Uterus (tissue), 4 donors: ENCODE data around the gene KRTAP24-1. TPM values are rescaled to one million over a fixed set of nuclear protein-coding genes. Genes with fewer than 3 reads are reported as not detected.

ENCODE experiments used
- DNase-seq, 2 donors: peaks; one replicate each; pipeline ENCODE4 v3.0.0-alpha.2; 2019 to 2020
- H3K27ac ChIP-seq, 2 donors: fragments of 200-600 bp; sonication (generic); 1 replicate in 1 of 2; 2 replicates in 1 of 2; pipeline ENCODE4 v1.5.1; 2016 to 2018
- H3K27me3 ChIP-seq, 2 donors: fragments of 200-600 bp; sonication (generic); one replicate each; pipeline ENCODE4 v1.5.1; 2018 to 2019; ENCODE audit warnings: control low read depth in 1 of 2
- H3K36me3 ChIP-seq, 2 donors: fragments of 200-600 bp; sonication (generic); one replicate each; pipeline ENCODE4 v1.5.1; 2019; ENCODE audit warnings: control low read depth in 1 of 2
- H3K4me1 ChIP-seq, 2 donors: fragments of 200-600 bp; sonication (generic); one replicate each; pipeline ENCODE4 v1.5.1; 2018 to 2019; ENCODE audit warnings: control low read depth in 1 of 2
- H3K4me3 ChIP-seq, 2 donors: fragments of 200-600 bp; sonication (generic); 1 replicate in 1 of 2; 2 replicates in 1 of 2; pipeline ENCODE4 v1.5.1; 2018 to 2019; ENCODE audit warnings: mild to moderate bottlenecking in 1 of 2
- H3K9me3 ChIP-seq, 2 donors: fragments of 200-600 bp; sonication (generic); one replicate each; pipeline ENCODE4 v1.5.1; 2019; ENCODE audit warnings: control low read depth in 1 of 2
- CTCF ChIP-seq, 4 experiments: fragments of 200-600 bp in 2 of 4; fragments of 450-650 bp in 2 of 4; sonication (generic) in 2 of 4; IDR thresholded peaks; one replicate each; pipeline ENCODE4 v1.5.1; 2016 to 2019; ENCODE audit warnings: antibody characterized with exemption in 4 of 4, mild to moderate bottlenecking in 2 of 4, moderate library complexity in 1 of 4
- POLR2A ChIP-seq, 2 donors: fragments of 450-650 bp; IDR thresholded peaks; one replicate each; pipeline ENCODE4 v1.6.1; 2016; ENCODE audit warnings: antibody characterized with exemption in 2 of 2, mild to moderate bottlenecking in 1 of 2, moderate library complexity in 1 of 2
- intact Hi-C: fragments of 100-400 bp; cut with DNase I; formaldehyde crosslinking; loops from one replicate; pipeline ENCODE4 v1.15.1; 2023; ENCODE audit warnings: low total_unique reads
- total RNA-seq, 4 donors: library from RNA; depleted of rRNA in 3 of 4; stranded (reverse); fragments of >200 nt in 3 of 4; gene quantifications; one replicate each; pipeline versions ENCODE4 v1.1.0 to v1.2.4, GENCODE V29; 2014 to 2023
- donor health status: DM: yes; HTN: yes; CAD: no.

KRTAP24-1 gene
- total RNA-seq, 4 donors from 2014 or later: not detected

DNA sequence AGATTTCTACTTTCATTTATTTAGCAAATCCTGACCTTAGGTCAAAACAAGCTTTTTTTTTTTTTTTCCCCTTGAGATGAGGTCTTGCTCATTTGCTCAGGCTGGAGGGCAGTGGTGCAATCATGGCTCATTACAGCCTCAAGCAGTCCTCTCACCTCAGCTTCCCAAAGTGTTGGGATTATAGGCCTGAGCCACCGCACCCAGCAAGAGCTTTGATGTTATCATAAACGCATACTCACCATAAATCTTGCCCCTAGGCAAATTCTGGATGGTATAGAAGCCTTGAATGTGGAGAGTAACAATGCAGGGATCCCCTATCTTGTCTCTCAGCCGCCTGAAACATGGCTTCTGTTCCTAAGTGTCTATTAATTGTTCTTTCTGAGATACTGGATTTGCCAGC is 42.1 kb downstream of the KRTAP24-1 start:
- intact Hi-C loops: no loop called here
- H3K4me1 ChIP-seq: no peaks in the 10 kb centered on the region
- TF ChIP-seq POLR2A (IDR thresholded peaks at IDR 0.05): no peak
- no peak for TF ChIP-seq CTCF (IDR thresholded peaks at IDR 0.05)
- H3K4me3 ChIP-seq: no peak overlapping the region
- no peaks in the 10 kb centered on the region for H3K9me3 ChIP-seq
- H3K27me3 ChIP-seq: no peaks in the 10 kb centered on the region
- no peak overlapping the region for H3K27ac ChIP-seq
- DNase-seq: no peak
- no peaks in the 10 kb centered on the region for H3K36me3 ChIP-seq

DNA sequence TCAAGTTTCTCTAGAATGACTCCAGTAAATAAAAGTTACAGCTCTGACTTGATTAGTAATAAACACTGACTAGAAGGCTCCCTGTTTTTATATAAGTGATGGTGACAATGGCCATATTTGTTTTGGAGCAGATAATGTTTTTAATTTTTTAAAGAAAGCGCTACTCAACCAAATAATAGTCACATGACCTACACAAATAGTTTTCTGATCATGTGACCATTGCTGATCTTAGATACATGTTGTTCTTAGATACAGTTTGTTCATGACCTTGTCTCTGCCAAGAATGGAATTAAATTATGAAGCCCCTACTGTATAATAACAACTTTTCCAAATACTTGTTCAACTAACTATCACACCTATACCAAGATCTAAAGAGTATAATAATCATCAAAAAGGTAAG is 44.6 kb downstream of the KRTAP24-1 start:
- no peaks in the 10 kb centered on the region for H3K4me1 ChIP-seq
- DNase-seq: no peak
- H3K27ac ChIP-seq: no peak overlapping the region
- intact Hi-C loops: no loop called here
- H3K9me3 ChIP-seq: no peaks in the 10 kb centered on the region
- H3K36me3 ChIP-seq: no peaks in the 10 kb centered on the region
- no peak for TF ChIP-seq CTCF (IDR thresholded peaks at IDR 0.05)
- TF ChIP-seq POLR2A (IDR thresholded peaks at IDR 0.05): no peak
- no peaks in the 10 kb centered on the region for H3K27me3 ChIP-seq
- no peak overlapping the region for H3K4me3 ChIP-seq

- H3K4me1 ChIP-seq: no peaks in the 10 kb centered on the region
- DNase-seq: no peak
- no peaks in the 10 kb centered on the region for H3K27me3 ChIP-seq
- no peaks in the 10 kb centered on the region for H3K36me3 ChIP-seq
- TF ChIP-seq CTCF (IDR thresholded peaks at IDR 0.05): no peak
- no peak for TF ChIP-seq POLR2A (IDR thresholded peaks at IDR 0.05)
- H3K4me3 ChIP-seq: no peak overlapping the region
- H3K9me3 ChIP-seq: no peaks in the 10 kb centered on the region
- H3K27ac ChIP-seq: no peak overlapping the region
- intact Hi-C loops: no loop called here
Measured at GRCh38 chr21:30234643-30235042, 48.1 kb downstream of the KRTAP24-1 start.

DNA sequence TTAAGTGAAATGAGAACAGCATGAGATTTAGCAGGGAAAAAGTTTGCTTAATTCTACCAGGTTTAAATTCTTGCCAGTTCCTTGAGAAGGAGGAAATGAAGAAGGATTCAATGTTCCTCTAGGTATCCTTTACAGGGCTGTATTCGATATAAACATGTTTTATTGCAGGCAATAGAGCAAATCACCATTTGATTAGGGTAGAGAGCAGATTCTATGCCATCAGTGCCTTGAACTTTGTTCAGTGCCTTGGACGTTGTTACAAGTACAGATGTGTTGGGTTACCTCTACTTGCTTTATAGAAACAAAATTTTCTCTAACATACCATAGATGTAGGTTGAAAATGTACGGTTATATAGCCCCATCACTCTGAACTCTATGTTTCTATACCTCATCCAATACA is 48.7 kb downstream of the KRTAP24-1 start:
- DNase-seq: no peak
- Histone ChIP-seq H3K9me3 (no peaks in the 10 kb centered on the region), H3K4me1 (no peaks in the 10 kb centered on the region), H3K27ac (no peak overlapping the region), H3K27me3 (no peaks in the 10 kb centered on the region), H3K36me3 (no peaks in the 10 kb centered on the region), H3K4me3 (no peak overlapping the region)
- TF ChIP-seq POLR2A (IDR thresholded peaks at IDR 0.05): no peak
- no peak for TF ChIP-seq CTCF (IDR thresholded peaks at IDR 0.05)
- intact Hi-C loops: no loop called here

- H3K4me3 ChIP-seq: no peak overlapping the region
- no peak for TF ChIP-seq CTCF (IDR thresholded peaks at IDR 0.05)
- TF ChIP-seq POLR2A (IDR thresholded peaks at IDR 0.05): no peak
- DNase-seq: no peak
- intact Hi-C loops: no loop called here
- no peaks in the 10 kb centered on the region for H3K4me1 ChIP-seq
- no peaks in the 10 kb centered on the region for H3K36me3 ChIP-seq
- no peak overlapping the region for H3K27ac ChIP-seq
- no peaks in the 10 kb centered on the region for H3K27me3 ChIP-seq
- H3K9me3 ChIP-seq: no peaks in the 10 kb centered on the region
Measured at GRCh38 chr21:30233228-30234020, 49.3 kb downstream of the KRTAP24-1 start.
